Measurements from ENCODE around the gene MEOX1.

Gene MEOX1

DNA sequence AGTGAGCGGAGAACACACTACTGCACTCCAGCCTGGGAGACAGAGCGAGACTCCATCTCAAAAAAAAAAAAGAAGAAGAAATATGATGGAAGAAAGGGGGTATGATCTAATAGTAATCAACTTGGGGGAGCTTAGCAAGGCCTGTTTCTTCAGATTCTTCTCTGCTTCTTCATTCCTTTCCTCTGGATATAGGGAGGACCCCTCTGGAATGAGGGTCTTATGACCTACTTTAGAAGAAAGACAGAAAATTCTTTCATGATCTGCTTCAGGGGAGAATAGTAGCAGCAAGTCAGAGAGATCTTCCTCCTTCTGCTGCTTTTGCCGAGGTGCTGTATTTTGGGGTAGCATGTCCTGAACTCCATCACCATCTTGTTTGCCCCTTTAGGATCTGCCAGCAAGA is 70.7 kb downstream of the MEOX1 start:
- DNase-seq (ENCODE audit: low read depth in 2 of 2) = no peak
